ENCODE data around the gene KLRF1. TPM values are rescaled to one million over a fixed set of nuclear protein-coding genes. Genes with fewer than 3 reads are reported as not detected.

The KLRF1 gene
- total RNA-seq, 1 experiment from 2014 or later = not detected

DNA sequence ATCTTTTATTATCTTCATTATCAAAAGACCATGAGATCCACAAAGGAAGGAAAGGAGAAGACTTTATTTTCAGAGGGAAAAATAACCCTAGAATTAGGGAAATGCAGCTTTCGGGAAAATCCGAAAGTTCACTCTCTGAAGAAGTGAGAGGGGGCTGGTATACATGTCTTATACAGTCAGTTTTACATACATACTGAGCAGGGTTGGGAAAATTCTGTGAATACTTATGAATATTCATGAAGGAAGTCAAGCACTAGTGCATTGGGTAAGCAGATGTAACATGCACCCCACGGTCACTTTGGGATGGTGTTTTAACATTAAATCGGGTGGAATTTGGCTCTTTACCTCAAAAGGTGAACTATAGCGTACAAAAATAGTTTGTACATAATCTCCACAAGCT is 15.7 kb upstream of the KLRF1 start:
- no CpG with 5 or more reads among the region's 5 CpGs for WGBS (ENCODE audit: extremely low coverage, insufficient read length, low lambda C conversion rate)

More for the DNA sequence above, 15.7 kb upstream of the KLRF1 start:
- no peaks in the 10 kb centered on the region for H3K27me3 ChIP-seq (ENCODE audit: insufficient read depth, low read length)
- no peak overlapping the region for H3K4me2 ChIP-seq (ENCODE audit: insufficient read depth, insufficient read length, low read length)
- H2AK5ac ChIP-seq (ENCODE audit: insufficient read length, low read length) = no peak overlapping the region
- no peak overlapping the region for H3K27ac ChIP-seq (ENCODE audit: insufficient read length, low read depth, low read length)
- no peaks in the 10 kb centered on the region for H3K23me2 ChIP-seq (ENCODE audit: insufficient read length, low read depth, low read length, poor library complexity, severe bottlenecking)
- H3K9ac ChIP-seq (ENCODE audit: extremely low read depth, insufficient read length, low read length) = no peak overlapping the region
- no peak overlapping the region for H4K5ac ChIP-seq (ENCODE audit: insufficient read length, low read depth, low read length)
- no peak overlapping the region for H3T11ph ChIP-seq (ENCODE audit: low read length)
- H4K91ac ChIP-seq (ENCODE audit: insufficient read length, low read depth, low read length) = no peak overlapping the region
- no peak overlapping the region for H3K18ac ChIP-seq (ENCODE audit: insufficient read length, low read depth, low read length)
- Mint-ChIP-seq H3K4me1 (peaks cover 7% of the 10 kb centered on the region in 2 experiments; a peak in 3 of 4 replicates), H3K27me3 (ENCODE audit: low read depth) (no peaks in the 10 kb centered on the region; the same call in none of the 2 replicates), H3K4me3 (no peak overlapping the region), H3K36me3 (ENCODE audit: insufficient read depth in 1 of 3, low read depth in 3 of 3) (no peaks in the 10 kb centered on the region), H3K27ac (no peak overlapping the region), H3K9me3 (no peaks in the 10 kb centered on the region)
- DNase-seq = no peak
- no peaks in the 10 kb centered on the region for H3K79me2 ChIP-seq (ENCODE audit: insufficient read depth, low read length)
- no peak overlapping the region for H2AFZ ChIP-seq (ENCODE audit: low read length)
- H2BK120ac ChIP-seq (ENCODE audit: low read depth, low read length, poor library complexity, severe bottlenecking) = no peak overlapping the region
- H3K23ac ChIP-seq (ENCODE audit: insufficient read length, low read depth, low read length) = no peak overlapping the region
- no peaks in the 10 kb centered on the region for H3K79me1 ChIP-seq (ENCODE audit: insufficient read depth, low read depth, low read length, poor library complexity, severe bottlenecking)
- TF ChIP-seq, protein P1, sequence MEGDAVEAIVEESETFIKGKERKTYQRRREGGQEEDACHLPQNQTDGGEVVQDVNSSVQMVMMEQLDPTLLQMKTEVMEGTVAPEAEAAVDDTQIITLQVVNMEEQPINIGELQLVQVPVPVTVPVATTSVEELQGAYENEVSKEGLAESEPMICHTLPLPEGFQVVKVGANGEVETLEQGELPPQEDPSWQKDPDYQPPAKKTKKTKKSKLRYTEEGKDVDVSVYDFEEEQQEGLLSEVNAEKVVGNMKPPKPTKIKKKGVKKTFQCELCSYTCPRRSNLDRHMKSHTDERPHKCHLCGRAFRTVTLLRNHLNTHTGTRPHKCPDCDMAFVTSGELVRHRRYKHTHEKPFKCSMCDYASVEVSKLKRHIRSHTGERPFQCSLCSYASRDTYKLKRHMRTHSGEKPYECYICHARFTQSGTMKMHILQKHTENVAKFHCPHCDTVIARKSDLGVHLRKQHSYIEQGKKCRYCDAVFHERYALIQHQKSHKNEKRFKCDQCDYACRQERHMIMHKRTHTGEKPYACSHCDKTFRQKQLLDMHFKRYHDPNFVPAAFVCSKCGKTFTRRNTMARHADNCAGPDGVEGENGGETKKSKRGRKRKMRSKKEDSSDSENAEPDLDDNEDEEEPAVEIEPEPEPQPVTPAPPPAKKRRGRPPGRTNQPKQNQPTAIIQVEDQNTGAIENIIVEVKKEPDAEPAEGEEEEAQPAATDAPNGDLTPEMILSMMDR (conservative IDR thresholded peaks at IDR 0.05) = no peak
- no peak overlapping the region for H3K14ac ChIP-seq (ENCODE audit: insufficient read depth, low read length)
- H2BK20ac ChIP-seq (ENCODE audit: low read depth, low read length, poor library complexity, severe bottlenecking) = no peak overlapping the region
- H3K4ac ChIP-seq (ENCODE audit: low read depth, low read length) = no peak overlapping the region
- H4K20me1 ChIP-seq (ENCODE audit: control insufficient read depth, insufficient read depth, insufficient read length) = no peaks in the 10 kb centered on the region
- H2BK5ac ChIP-seq (ENCODE audit: insufficient read length, low read length) = no peak overlapping the region
- H3K9me3 ChIP-seq (ENCODE audit: control insufficient read depth, low read depth, low read length) = no peaks in the 10 kb centered on the region
- no peak overlapping the region for H3K56ac ChIP-seq (ENCODE audit: insufficient read length, low read depth, low read length)
- no peak overlapping the region for H4K8ac ChIP-seq (replicated peaks; ENCODE audit: insufficient read length, low read depth, low read length)
- no peak overlapping the region for H2BK15ac ChIP-seq (ENCODE audit: low read depth, low read length)
- H2BK12ac ChIP-seq (ENCODE audit: insufficient read length, low read depth, low read length) = no peak overlapping the region
- H3K4me1 ChIP-seq (ENCODE audit: insufficient read depth, low read length) = no peaks in the 10 kb centered on the region
